NCI-H748 (cell line): ENCODE results near the gene UBXN11.
A peak's percentile ranks its signal among the peaks of the same experiment; 100 is the strongest.

Experiments
- DNase-seq: peaks from one replicate; lab custom pipeline; 2025; ENCODE audit not compliant: unreplicated experiment; lab: John Stamatoyannopoulos, UW

UBXN11 gene

GRCh38 chr1:26287033-26287711 lies 19.3 kb downstream of the UBXN11 start:
- DNase-seq = no peak

GRCh38 chr1:26286064-26286416 lies 20.4 kb downstream of the UBXN11 start:
- DNase-seq = no peak

DNA sequence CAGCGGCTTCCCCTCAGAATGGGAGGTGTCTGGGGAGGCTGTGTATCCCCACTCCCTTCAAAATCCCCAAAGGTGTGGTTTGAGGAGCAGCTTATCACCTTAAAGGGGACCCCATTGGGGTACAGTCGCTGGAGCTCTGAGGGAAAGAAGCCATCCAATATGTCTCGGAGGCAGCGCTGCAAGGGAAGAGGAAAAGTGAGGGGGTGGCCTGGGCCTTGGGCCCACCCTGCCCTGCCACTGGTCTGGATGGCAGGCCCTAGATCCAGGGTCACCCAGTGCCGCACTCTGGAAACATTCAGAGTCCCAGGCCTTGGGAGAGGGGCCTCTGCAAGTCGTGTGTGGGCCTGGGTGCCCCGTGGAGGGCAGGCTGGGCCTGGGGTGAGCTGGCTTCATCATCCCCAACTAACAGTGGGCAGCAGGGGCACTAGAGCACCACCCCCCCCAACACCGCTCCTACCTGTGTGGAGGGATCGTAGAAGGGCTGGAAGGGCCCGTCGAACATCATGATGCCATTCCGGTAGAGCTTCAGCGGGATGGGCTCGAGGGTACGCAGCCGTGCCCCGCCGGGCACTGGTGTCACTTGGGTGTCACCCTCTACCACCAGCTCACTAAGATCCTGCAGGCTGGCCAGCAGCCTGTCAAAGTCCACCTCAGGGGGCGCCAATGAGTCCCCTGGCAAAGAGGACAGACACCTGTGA lies 20.9 kb downstream of the UBXN11 start:
- peak; percentile 21 for DNase-seq

- DNase-seq = peak; percentile 37
Measured at GRCh38 chr1:26284597-26285347, 21.7 kb downstream of the UBXN11 start.

- no peak for DNase-seq
Measured at GRCh38 chr1:26283871-26284596, 22.4 kb downstream of the UBXN11 start.

GRCh38 chr1:26283279-26283853 lies 23.1 kb downstream of the UBXN11 start:
- no peak for DNase-seq

GRCh38 chr1:26282401-26282918 lies 24.0 kb downstream of the UBXN11 start:
- DNase-seq = no peak

DNA sequence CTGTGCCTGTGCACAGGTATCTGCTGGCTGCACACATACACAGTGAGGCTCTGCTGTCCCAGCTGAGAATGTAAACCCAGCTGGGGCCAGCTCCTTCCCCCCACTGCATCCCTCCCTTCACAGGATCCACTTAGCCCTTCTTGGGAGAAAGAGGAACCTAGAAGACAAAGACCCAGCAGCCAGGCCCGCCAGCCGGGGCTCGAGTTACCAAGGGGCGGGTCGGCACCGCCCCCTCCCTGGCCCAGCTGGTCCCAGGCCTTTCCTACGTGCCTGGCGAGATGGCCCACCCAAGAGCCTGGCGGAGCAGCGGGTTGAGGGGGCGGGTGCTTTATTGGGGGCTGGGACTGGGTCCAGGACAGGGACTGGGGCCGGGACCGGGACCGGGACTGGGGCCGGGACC lies 24.5 kb downstream of the UBXN11 start:
- DNase-seq = peak; percentile 13

DNA sequence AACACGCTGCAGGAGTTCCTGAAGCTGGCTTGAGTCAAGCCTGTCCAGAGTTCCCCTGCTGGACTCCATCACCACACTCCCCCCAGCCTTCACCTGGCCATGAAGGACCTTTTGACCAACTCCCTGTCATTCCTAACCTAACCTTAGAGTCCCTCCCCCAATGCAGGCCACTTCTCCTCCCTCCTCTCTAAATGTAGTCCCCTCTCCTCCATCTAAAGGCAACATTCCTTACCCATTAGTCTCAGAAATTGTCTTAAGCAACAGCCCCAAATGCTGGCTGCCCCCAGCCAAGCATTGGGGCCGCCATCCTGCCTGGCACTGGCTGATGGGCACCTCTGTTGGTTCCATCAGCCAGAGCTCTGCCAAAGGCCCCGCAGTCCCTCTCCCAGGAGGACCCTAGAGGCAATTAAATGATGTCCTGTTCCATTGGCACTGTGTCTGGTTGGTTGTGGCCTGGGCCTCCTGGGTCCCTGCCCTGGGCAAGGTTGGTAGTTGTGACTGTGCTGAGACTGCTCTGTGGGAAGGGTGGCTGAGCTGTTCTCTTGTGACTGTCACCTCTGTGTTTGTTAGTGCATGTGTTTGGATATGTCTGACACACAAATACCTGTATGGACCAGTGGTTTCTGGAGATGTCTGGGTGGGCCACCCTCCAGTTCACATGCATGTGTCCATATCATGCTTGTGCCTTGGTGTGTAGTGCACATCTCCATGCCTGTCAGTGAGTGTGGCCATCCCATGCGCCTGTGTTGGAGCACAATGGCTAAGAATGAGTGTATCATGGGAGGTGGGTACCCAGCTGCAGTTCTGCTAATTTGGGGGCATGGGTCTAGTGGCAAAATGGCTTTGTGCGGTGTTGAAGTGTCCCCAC lies 25.1 kb downstream of the UBXN11 start:
- DNase-seq = no peak

DNA sequence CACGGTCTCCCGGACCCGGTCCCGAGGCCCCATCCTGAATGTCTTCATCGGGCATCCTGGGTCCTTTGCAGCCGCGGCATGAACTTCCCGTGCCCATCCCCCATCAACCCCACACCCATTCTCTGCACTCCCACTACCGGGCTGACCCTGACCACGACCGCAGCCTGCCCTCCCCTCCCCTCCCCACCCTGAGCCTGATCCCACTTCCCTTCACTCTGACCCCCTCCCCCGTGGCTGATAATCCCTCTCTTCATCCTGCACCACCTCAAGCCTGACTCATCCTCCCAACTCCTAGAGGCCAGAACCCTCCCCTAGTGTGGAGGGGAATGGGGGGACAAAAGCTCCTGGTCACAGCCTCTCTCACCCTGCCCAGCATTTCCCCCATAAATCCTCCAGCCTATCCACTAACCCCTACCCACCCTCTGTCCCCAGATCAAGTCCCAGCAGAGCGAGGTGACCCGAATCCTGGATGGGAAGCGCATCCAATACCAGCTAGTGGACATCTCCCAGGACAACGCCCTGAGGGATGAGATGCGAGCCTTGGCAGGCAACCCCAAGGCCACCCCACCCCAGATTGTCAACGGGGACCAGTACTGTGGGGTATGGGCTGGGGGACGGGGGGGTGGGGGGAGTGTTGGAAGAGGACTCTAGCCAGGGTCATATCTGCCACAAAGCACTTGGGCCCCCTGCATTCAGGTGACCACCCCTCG lies 25.9 kb downstream of the UBXN11 start:
- no peak for DNase-seq

- peak; percentile 79 for DNase-seq
Measured at GRCh38 chr1:26279456-26280332, 26.7 kb downstream of the UBXN11 start, which contains the start of gene SH3BGRL3. Gene SH3BGRL3, plus strand, starts transcription at chr1:26280086. Its CDS starts 70 bp downstream, at chr1:26280156.

DNA sequence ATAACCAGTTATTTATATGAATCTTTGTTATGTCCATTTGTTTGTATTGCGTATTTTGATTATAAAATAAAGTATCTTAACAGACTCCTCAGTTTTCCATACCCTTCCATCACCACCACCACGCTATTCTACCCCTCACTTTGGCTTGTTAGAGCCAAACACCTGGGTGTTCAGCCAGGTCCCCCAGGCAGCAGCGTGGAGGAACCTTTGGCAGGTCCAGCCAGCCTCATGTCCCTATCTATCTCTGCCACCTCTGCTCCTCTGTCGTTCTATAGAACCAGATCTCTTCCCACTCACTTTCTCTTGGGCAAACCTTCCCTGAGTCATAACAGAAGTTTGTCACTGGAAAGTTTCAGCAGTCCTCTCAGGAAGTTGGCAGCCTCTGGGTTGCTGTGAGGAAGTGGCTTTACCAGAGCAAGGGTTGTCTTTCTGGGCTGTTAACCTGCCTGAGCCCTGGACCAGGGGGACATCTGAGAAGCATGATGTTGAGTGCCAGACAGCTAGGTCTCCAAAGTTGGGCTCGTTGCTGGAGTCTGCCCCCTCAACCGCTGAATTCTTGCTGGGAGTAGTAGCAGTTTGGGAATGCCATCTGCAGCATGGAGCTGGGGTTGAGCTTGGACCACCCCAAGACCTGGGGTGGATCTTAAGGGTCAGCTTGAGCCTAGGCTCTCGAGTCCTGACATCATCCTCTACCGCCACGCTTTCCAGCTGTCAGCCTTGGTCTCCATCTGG lies 27.5 kb downstream of the UBXN11 start:
- no peak for DNase-seq

GRCh38 chr1:26278303-26278702 lies 28.1 kb downstream of the UBXN11 start:
- no peak for DNase-seq

DNA sequence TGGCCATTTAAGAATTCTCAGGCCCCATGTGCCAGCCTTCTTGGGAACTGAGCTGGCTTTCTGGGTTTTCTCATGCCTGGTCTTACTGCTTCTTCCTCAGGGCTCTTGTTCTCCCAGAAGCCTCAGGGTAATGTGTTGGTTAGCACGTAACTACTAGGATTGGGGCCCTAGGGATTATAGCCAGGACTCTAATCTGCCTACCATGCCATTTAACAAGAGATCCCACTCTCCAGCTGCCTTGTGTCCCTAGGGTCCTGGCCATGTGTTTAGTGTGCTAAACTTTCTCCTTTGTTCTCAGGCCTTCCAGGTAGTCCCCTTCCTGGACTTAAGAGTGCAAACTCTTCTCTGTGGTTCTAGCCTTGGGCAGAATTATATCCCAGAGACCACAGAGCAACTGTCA lies 28.7 kb downstream of the UBXN11 start:
- no peak for DNase-seq

GRCh38 chr1:26277261-26277661 lies 29.2 kb downstream of the UBXN11 start:
- no peak for DNase-seq

GRCh38 chr1:26276432-26276838 lies 30.0 kb downstream of the UBXN11 start:
- DNase-seq = no peak

- DNase-seq = peak; percentile 42
Measured at GRCh38 chr1:26275580-26276431, 30.6 kb downstream of the UBXN11 start.
